ENCODE results near the gene SLC38A3.

DNA sequence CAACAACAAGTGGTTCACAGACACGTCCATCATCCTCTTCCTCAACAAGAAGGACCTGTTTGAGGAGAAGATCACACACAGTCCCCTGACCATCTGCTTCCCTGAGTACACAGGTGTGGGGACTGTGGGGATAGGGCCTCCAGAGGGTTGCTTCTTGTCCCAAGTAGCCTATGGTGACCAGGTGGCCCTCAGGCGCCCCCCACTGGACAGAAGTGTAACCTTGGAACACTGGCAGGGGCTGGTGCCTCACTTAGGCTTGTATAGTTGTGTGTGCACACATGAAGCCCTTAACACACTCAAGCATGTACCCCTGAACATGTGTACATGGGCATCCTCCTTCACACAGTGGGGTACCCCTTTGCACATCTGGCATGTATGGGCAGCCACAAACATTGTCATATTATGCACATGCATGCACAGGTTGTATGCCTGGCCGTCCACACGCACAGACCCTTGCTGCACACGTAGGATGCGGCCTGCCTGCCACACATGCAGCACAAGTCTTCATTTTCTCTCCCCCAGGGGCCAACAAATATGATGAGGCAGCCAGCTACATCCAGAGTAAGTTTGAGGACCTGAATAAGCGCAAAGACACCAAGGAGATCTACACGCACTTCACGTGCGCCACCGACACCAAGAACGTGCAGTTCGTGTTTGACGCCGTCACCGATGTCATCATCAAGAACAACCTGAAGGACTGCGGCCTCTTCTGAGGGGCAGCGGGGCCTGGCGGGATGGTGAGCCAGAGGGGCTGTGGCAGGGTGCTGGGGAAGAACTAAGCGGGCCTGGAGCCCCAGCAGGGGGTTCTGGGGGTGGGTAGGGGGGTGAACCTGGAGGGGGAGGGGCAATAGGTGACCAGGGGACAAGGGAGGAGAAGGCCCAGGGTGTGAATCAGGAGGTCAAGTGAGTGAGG, 52.2 kb downstream of the SLC38A3 start:
- TF ChIP-seq, protein P1, sequence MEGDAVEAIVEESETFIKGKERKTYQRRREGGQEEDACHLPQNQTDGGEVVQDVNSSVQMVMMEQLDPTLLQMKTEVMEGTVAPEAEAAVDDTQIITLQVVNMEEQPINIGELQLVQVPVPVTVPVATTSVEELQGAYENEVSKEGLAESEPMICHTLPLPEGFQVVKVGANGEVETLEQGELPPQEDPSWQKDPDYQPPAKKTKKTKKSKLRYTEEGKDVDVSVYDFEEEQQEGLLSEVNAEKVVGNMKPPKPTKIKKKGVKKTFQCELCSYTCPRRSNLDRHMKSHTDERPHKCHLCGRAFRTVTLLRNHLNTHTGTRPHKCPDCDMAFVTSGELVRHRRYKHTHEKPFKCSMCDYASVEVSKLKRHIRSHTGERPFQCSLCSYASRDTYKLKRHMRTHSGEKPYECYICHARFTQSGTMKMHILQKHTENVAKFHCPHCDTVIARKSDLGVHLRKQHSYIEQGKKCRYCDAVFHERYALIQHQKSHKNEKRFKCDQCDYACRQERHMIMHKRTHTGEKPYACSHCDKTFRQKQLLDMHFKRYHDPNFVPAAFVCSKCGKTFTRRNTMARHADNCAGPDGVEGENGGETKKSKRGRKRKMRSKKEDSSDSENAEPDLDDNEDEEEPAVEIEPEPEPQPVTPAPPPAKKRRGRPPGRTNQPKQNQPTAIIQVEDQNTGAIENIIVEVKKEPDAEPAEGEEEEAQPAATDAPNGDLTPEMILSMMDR (IDR thresholded peaks at IDR 0.05), result peak; percentile 87
- TF ChIP-seq ZFX (IDR thresholded peaks at IDR 0.05; ENCODE audit: borderline replicate concordance), result no peak
